K562 (cell line): Measurements from ENCODE around the gene ARHGEF7. TPM values are rescaled to one million over a fixed set of nuclear protein-coding genes. Genes with fewer than 3 reads are reported as not detected.

Experiments used
- ATAC-seq: fragments of 200-7000 bp; cut with Tn5 transposase; 3 replicates; pipeline ENCODE4 v1.9.1; 2020; ENCODE audit warnings: moderate library complexity
- BruUV-seq: library from RNA; stranded (reverse); fragments of 400-500 nt; replicated peaks from 2 replicates; lab custom pipeline; 2021; lab: Mats Ljungman, UMichigan
- CTCF ChIA-PET: fragments of 300-600 bp; formaldehyde crosslinking; extraction: SDS; loops from one replicate; lab custom pipeline; 2021; ENCODE audit warnings: low intra/inter-chr PET ratio; lab: Yijun Ruan, JAX
- POLR2A ChIA-PET: fragments of 300-600, 350-650 bp; sonication (Branson Sonifier 250); formaldehyde crosslinking; extraction: SDS; loops from one replicate; lab custom pipeline; 2021; ENCODE audit warnings: antibody characterized with exemption, inconsistent platforms; lab: Yijun Ruan, JAX
- DNase-seq, 4 experiments: peaks; one replicate each; pipeline versions ENCODE4 v3.0.0 to v3.0.0-alpha.2; 2011 to 2018; ENCODE audit warnings: low spot score in 3 of 4, mixed read lengths in 3 of 4; ENCODE audit errors: extremely low read depth in 1 of 4
- FAIRE-seq: peaks from 2 replicates; lab custom pipeline; 2011; peaks lifted over from hg19 to GRCh38; lab: Jason Lieb, UNC
- H2AFZ ChIP-seq: 2 replicates; pipeline ENCODE4 v1.6.0; 2011; ENCODE audit warnings: low read depth, low read length, control low read depth, inconsistent platforms
- H3K27ac ChIP-seq: fragments of 200-600 bp; 3 replicates; pipeline ENCODE4 v1.8.0; 2011; ENCODE audit warnings: low read depth, mild to moderate bottlenecking, control low read depth, inconsistent platforms, low read length, moderate library complexity, mixed read lengths; ENCODE audit errors: extremely low read depth
- H3K27me3 ChIP-seq, 2 experiments: fragments of 300-600 bp in 1 of 2; 2 replicates in 1 of 2; 3 replicates in 1 of 2; pipeline versions ENCODE4 v1.6.0 to v1.8.0; 2011; ENCODE audit warnings: inconsistent platforms in 2 of 2, low read length in 2 of 2, mild to moderate bottlenecking in 1 of 2, mixed read lengths in 1 of 2, moderate library complexity in 1 of 2; ENCODE audit not compliant: control insufficient read depth in 2 of 2, insufficient read depth in 2 of 2
- H3K36me3 ChIP-seq: fragments of 300-600 bp; 3 replicates; pipeline ENCODE4 v1.8.0; 2011; ENCODE audit warnings: mild to moderate bottlenecking, low read length, inconsistent platforms; ENCODE audit not compliant: control insufficient read depth, insufficient read depth
- H3K4me1 ChIP-seq, 2 experiments: fragments of 200-600 bp in 1 of 2; replicated peaks in 1 of 2; 2 replicates in 1 of 2; 3 replicates in 1 of 2; pipeline versions ENCODE4 v1.5.1 to v1.8.0; 2011; ENCODE audit warnings: inconsistent platforms in 2 of 2, low read length in 2 of 2, mild to moderate bottlenecking in 1 of 2, mixed read lengths in 1 of 2, moderate library complexity in 1 of 2; ENCODE audit not compliant: control insufficient read depth in 2 of 2, insufficient read depth in 2 of 2
- H3K4me2 ChIP-seq: 2 replicates; pipeline ENCODE4 v1.6.1; 2011; ENCODE audit warnings: low read length, control low read depth, inconsistent platforms, mixed read lengths; ENCODE audit not compliant: insufficient read depth
- H3K4me3 ChIP-seq: fragments of 200-600 bp; sonication (generic), shearing (Covaris generic); 2 replicates; pipeline ENCODE4 v1.5.1; 2016; ENCODE audit warnings: control low read depth, inconsistent platforms
- H3K79me2 ChIP-seq: fragments of 200-600 bp; 3 replicates; pipeline ENCODE4 v1.8.0; 2011; ENCODE audit warnings: low read length, inconsistent platforms; ENCODE audit not compliant: control insufficient read depth, insufficient read depth
- H3K9ac ChIP-seq, 2 experiments: 2 replicates each; pipeline versions ENCODE4 v1.6.0 to v1.6.1; 2011; ENCODE audit warnings: low read depth in 2 of 2, low read length in 2 of 2, control low read depth in 1 of 2, inconsistent platforms in 1 of 2, mild to moderate bottlenecking in 1 of 2, mixed read lengths in 1 of 2; ENCODE audit not compliant: insufficient read depth in 1 of 2
- H3K9me1 ChIP-seq: one replicate; pipeline ENCODE4 v1.6.0; 2011; ENCODE audit warnings: inconsistent platforms, mild to moderate bottlenecking, low read length, moderate library complexity; ENCODE audit not compliant: control insufficient read depth, insufficient read depth
- H3K9me3 ChIP-seq: replicated peaks from 2 replicates; pipeline ENCODE4 v1.5.1; 2011; ENCODE audit warnings: low read depth, low read length, inconsistent platforms; ENCODE audit not compliant: control insufficient read depth, insufficient read depth
- H4K20me1 ChIP-seq: replicated peaks from 2 replicates; pipeline ENCODE4 v1.6.1; 2011; ENCODE audit warnings: low read length, inconsistent platforms, mixed read lengths; ENCODE audit not compliant: control insufficient read depth, insufficient read depth
- FIP1L1 ChIP-seq: fragments of 200-400 bp; formaldehyde crosslinking; IDR thresholded peaks from 2 replicates; pipeline ENCODE4 v1.6.1; 2018; ENCODE audit warnings: mild to moderate bottlenecking, low read depth, low read length; ENCODE audit not compliant: poor library complexity, severe bottlenecking
- HDGF ChIP-seq: fragments of 450-650 bp; IDR thresholded peaks from 2 replicates; pipeline ENCODE4 v1.6.1; 2016
- JUNB ChIP-seq: fragments of 450-650 bp; formaldehyde crosslinking; conservative IDR thresholded peaks from 2 replicates; pipeline ENCODE4 v1.4.0; 2020; ENCODE audit warnings: mild to moderate bottlenecking
- KAT8 ChIP-seq: fragments of 450-650 bp; IDR thresholded peaks from 2 replicates; pipeline ENCODE4 v1.6.1; 2016; ENCODE audit warnings: low read depth, mild to moderate bottlenecking
- KLF6 ChIP-seq: fragments of 250-450 bp; sonication (Bioruptor Pico); IDR thresholded peaks from 2 replicates; pipeline ENCODE4 v1.4.0; 2020; ENCODE audit warnings: mild to moderate bottlenecking, moderate library complexity, borderline replicate concordance
- TFAM ChIP-seq: fragments of 250-450 bp; sonication (Bioruptor Pico); conservative IDR thresholded peaks from 2 replicates; pipeline ENCODE4 v1.5.0; 2021; ENCODE audit warnings: mild to moderate bottlenecking, moderate library complexity
- WGBS: fragments of 100-300 bp; shearing (Covaris generic); methylation state at CpG from one replicate; pipeline ENCODE4 v1.1.6; 2016; ENCODE audit warnings: low coverage, mixed read lengths; ENCODE audit not compliant: insufficient coverage; ENCODE audit errors: missing lambda C conversion rate; 5-methylcytosine and 5-hydroxymethylcytosine counted together
- in situ Hi-C: fragments of 300-500 bp; cut with MboI; formaldehyde crosslinking; loops from 4 replicates; pipeline ENCODE4 v1.15.0; 2018; ENCODE audit warnings: inconsistent platforms, mixed read lengths
- intact Hi-C: fragments of 100-400 bp; cut with micrococcal nuclease; formaldehyde crosslinking; loops from 2 replicates; pipeline ENCODE4 v1.14.2; 2022
- polyA plus RNA-seq, 8 experiments: library from polyadenylated mRNA; depleted of rRNA in 4 of 8; stranded (reverse) in 5 of 8; unstranded in 3 of 8; fragments of >200 nt; fragmentation: Nextera tagmentation in 2 of 8; fragmentation: Illumina TruSeq in 1 of 8; extraction: Ambion mirVana in 2 of 8; extraction: Trizol in 1 of 8; gene quantifications; 2 replicates each; pipeline versions ENCODE4 v1.2.1 to v1.2.3, GENCODE V29; 2011 to 2014; ENCODE audit warnings: inconsistent platforms in 1 of 8, missing spikeins in 1 of 8
- total RNA-seq, 7 experiments: library from RNA; depleted of rRNA in 6 of 7; stranded (reverse); fragments of >200 nt in 6 of 7; fragmentation: Illumina TruSeq in 2 of 7; extraction: Trizol in 2 of 7; gene quantifications; 2 replicates each; pipeline versions ENCODE4 v1.2.1 to v1.2.3, GENCODE V29; 2011 to 2021; ENCODE audit warnings: low replicate concordance in 1 of 7

Gene ARHGEF7
- total and polyA plus RNA-seq, 9 of the 15 experiments (the other 6 are each of a cell fraction or from before 2014, with no cell fraction given): 2.1 to 26.8 (median 17.5) TPM

DNA sequence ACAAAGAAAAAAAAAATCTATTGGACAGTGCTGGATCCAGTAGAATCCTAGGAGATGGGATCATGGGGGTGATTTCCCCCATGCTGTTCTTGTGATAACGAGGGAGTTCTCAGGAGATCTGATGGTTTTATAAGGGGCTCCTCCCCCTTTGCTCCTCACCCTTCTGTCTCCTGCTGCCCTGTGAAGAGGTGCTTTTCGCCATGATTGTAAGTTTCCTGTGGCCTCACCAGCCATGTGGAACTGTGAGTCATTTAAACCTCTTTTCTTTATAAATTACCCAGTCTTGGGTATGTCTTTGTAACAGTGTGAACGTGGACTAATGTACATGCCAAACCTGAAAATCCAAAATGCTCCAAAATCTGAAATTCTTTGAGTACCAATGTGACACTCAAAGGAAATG lies 45.5 kb downstream of the ARHGEF7 start:
- H3K4me1 ChIP-seq: no peaks in the 10 kb centered on the region
- TF ChIP-seq TFAM (CRISPR knock-in tag): no peak
- TF ChIP-seq JUNB (CRISPR knock-in tag): no peak
- in situ Hi-C loops (no loop called here), intact Hi-C loops (no loop called here)
- BruUV-seq: no TSS peak
- H3K27me3 ChIP-seq: no peaks in the 10 kb centered on the region
- no peak for ATAC-seq
- H3K27ac ChIP-seq: no peak overlapping the region
- no peaks in the 10 kb centered on the region for H3K9me3 ChIP-seq
- H3K9me1 ChIP-seq: no peaks in the 10 kb centered on the region
- no peaks in the 10 kb centered on the region for H4K20me1 ChIP-seq
- no peak for DNase-seq
- ChIA-PET CTCF (no interaction called here), POLR2A (interaction anchor here (0.6 kb wide), 1 partner anchor 862 kb away, joined by 4 read pairs; no protein-coding TSS in a partner anchor)
- H3K4me2 ChIP-seq: no peak overlapping the region
- WGBS: 96% methylated on average over 3 of the region's 3 CpGs
- H3K79me2 ChIP-seq: peaks cover 80% of the 10 kb centered on the region
- H3K36me3 ChIP-seq: peaks cover 31% of the 10 kb centered on the region; the same call in 1 of the 3 replicates
- no peak overlapping the region for H3K4me3 ChIP-seq
- FAIRE-seq: no peak
- H3K9ac ChIP-seq: no peak overlapping the region
- no peak overlapping the region for H2AFZ ChIP-seq

- Histone ChIP-seq H4K20me1 (no peaks in the 10 kb centered on the region), H3K27ac (no peak overlapping the region), H3K9ac (no peak overlapping the region), H3K27me3 (no peaks in the 10 kb centered on the region), H3K4me1 (no peaks in the 10 kb centered on the region; a peak in 1 of 5 replicates), H3K36me3 (peaks cover 33% of the 10 kb centered on the region; the same call in 1 of the 3 replicates), H3K4me2 (no peak overlapping the region), H3K79me2 (peaks cover 83% of the 10 kb centered on the region), H2AFZ (no peak overlapping the region), H3K4me3 (no peak overlapping the region), H3K9me1 (no peaks in the 10 kb centered on the region), H3K9me3 (no peaks in the 10 kb centered on the region)
- DNase-seq (no peak), FAIRE-seq (no peak), ATAC-seq (no peak)
- ChIA-PET CTCF (interaction anchor here (0.6 kb wide), 1 partner anchor 201 kb away, joined by 4 read pairs; no protein-coding TSS in a partner anchor), POLR2A (no interaction called here)
- no TSS peak for BruUV-seq
- intact Hi-C loops (no loop called here), in situ Hi-C loops (no loop called here)
- TF ChIP-seq FIP1L1 (no peak), HDGF (no peak), KLF6 (CRISPR knock-in tag) (no peak), KAT8 (no peak)
- WGBS: 87% methylated on average over 4 of the region's 5 CpGs
These were observed 46.8 kb downstream of the ARHGEF7 start for GRCh38 chr13:111161601-111162600.
